A673 (cell line): ENCODE results near the gene FARP1. TPM values are rescaled to one million over a fixed set of nuclear protein-coding genes. Genes with fewer than 3 reads are reported as not detected.

Experiments
- BruUV-seq: library from RNA; stranded (reverse); fragments of 400-500 nt; replicated peaks from 2 replicates; lab custom pipeline; 2021; lab: Mats Ljungman, UMichigan
- CTCF ChIA-PET: fragments of 300-600 bp; sonication (Branson Sonifier 250); formaldehyde crosslinking; loops from one replicate; lab custom pipeline; 2022; ENCODE audit warnings: antibody characterized with exemption; lab: Charles Lee
- POLR2A ChIA-PET: fragments of 300-600 bp; sonication (Branson Sonifier 250); formaldehyde crosslinking; loops from one replicate; lab custom pipeline; 2022; ENCODE audit warnings: antibody characterized with exemption; ENCODE audit not compliant: low non-redundant PET; lab: Charles Lee
- DNase-seq: peaks from one replicate; pipeline ENCODE4 v3.0.0-alpha.2; 2015; ENCODE audit warnings: low spot score
- H3K27ac ChIP-seq: fragments of 200-600 bp; sonication (generic); 2 replicates; pipeline ENCODE4 v1.5.1; 2016; ENCODE audit warnings: mixed run types, low read depth, mild to moderate bottlenecking, mixed read lengths, antibody characterized with exemption, low read length; ENCODE audit not compliant: poor library complexity, severe bottlenecking
- H3K27me3 ChIP-seq: fragments of 200-600 bp; sonication (generic); replicated peaks from 2 replicates; pipeline ENCODE4 v1.6.1; 2017; ENCODE audit warnings: mixed run types, low read depth, mild to moderate bottlenecking, mixed read lengths, antibody characterized with exemption, low read length; ENCODE audit not compliant: insufficient read depth, poor library complexity
- H3K36me3 ChIP-seq: fragments of 200-600 bp; sonication (generic); 2 replicates; pipeline ENCODE4 v1.6.1; 2016; ENCODE audit warnings: mixed run types, mild to moderate bottlenecking, mixed read lengths, antibody characterized with exemption, low read length; ENCODE audit not compliant: insufficient read depth, poor library complexity, severe bottlenecking
- H3K4me1 ChIP-seq: fragments of 200-600 bp; sonication (generic); 2 replicates; pipeline ENCODE4 v1.6.1; 2017; ENCODE audit warnings: mixed run types, mild to moderate bottlenecking, mixed read lengths, antibody characterized with exemption, low read length; ENCODE audit not compliant: insufficient read depth, poor library complexity, severe bottlenecking
- H3K4me3 ChIP-seq: fragments of 200-600 bp; sonication (generic); 2 replicates; pipeline ENCODE4 v1.5.1; 2016; ENCODE audit warnings: low read depth, mixed run types, mild to moderate bottlenecking, mixed read lengths, low read length; ENCODE audit not compliant: poor library complexity, severe bottlenecking
- H3K9me3 ChIP-seq: fragments of 200-600 bp; sonication (generic); 2 replicates; pipeline ENCODE4 v1.6.1; 2016; ENCODE audit warnings: mixed run types, low read depth, mild to moderate bottlenecking, mixed read lengths, antibody characterized with exemption, low read length; ENCODE audit not compliant: poor library complexity, severe bottlenecking
- CTCF ChIP-seq: fragments of 300-800, 200-600 bp; sonication (generic); conservative IDR thresholded peaks from 2 replicates; pipeline ENCODE4 v1.5.1; 2017; ENCODE audit warnings: low read depth, mild to moderate bottlenecking, antibody characterized with exemption, low read length, moderate library complexity, mixed read lengths
- EZH2 ChIP-seq: fragments of 200-600 bp; sonication (generic); IDR thresholded peaks from 2 replicates; pipeline ENCODE4 v1.6.1; 2017; ENCODE audit warnings: borderline replicate concordance, low read depth, mild to moderate bottlenecking, mixed read lengths, antibody characterized with exemption, low read length; ENCODE audit not compliant: poor library complexity, severe bottlenecking
- intact Hi-C: fragments of 100-400 bp; cut with micrococcal nuclease; formaldehyde crosslinking; loops from one replicate; pipeline ENCODE4 v1.10.0; 2022; ENCODE audit not compliant: unreplicated experiment
- total RNA-seq: library from RNA; stranded (reverse); gene quantifications from 2 replicates; pipeline ENCODE4 v1.2.3, GENCODE V29; 2021

The FARP1 gene
- total RNA-seq, 1 experiment from 2014 or later, result 177 TPM

GRCh38 chr13:98396071-98396710, 253.3 kb downstream of the FARP1 start:
- TF ChIP-seq CTCF, result no peak
- TF ChIP-seq EZH2, result no peak
- BruUV-seq, result no TSS peak
- H3K4me3 ChIP-seq, result no peak overlapping the region
- intact Hi-C loops, result loop anchor here (10.0 kb wide), 1 partner anchor 361 kb away; no protein-coding TSS in a partner anchor
- no peak for DNase-seq
- H3K36me3 ChIP-seq, result peaks cover 16% of the 10 kb centered on the region
- peaks cover 23% of the 10 kb centered on the region for H3K4me1 ChIP-seq
- no peaks in the 10 kb centered on the region for H3K27me3 ChIP-seq
- ChIA-PET CTCF (no interaction called here), POLR2A (no interaction called here)
- no peaks in the 10 kb centered on the region for H3K9me3 ChIP-seq
- H3K27ac ChIP-seq, result no peak overlapping the region

- no TSS peak for BruUV-seq
- CTCF ChIA-PET, result no interaction called here
- POLR2A ChIA-PET, result no interaction called here
- Histone ChIP-seq H3K36me3 (peaks cover 16% of the 10 kb centered on the region), H3K4me1 (peaks cover 25% of the 10 kb centered on the region), H3K27me3 (no peaks in the 10 kb centered on the region), H3K27ac (no peak overlapping the region), H3K9me3 (no peaks in the 10 kb centered on the region), H3K4me3 (no peak overlapping the region)
- DNase-seq, result peak; percentile 42
- TF ChIP-seq EZH2, result no peak
- TF ChIP-seq CTCF, result peak; percentile 49
- intact Hi-C loops, result loop anchor here (10.0 kb wide), 1 partner anchor 362 kb away; no protein-coding TSS in a partner anchor
These were observed 254.3 kb downstream of the FARP1 start for GRCh38 chr13:98397221-98397620.

GRCh38 chr13:98397861-98398260, 255.0 kb downstream of the FARP1 start:
- no peak overlapping the region for H3K27ac ChIP-seq
- H3K27me3 ChIP-seq, result no peaks in the 10 kb centered on the region
- POLR2A ChIA-PET, result no interaction called here
- no peak for DNase-seq
- H3K9me3 ChIP-seq, result no peaks in the 10 kb centered on the region
- intact Hi-C loops, result loop anchor here (10.0 kb wide), 1 partner anchor 363 kb away; no protein-coding TSS in a partner anchor
- no peak overlapping the region for H3K4me3 ChIP-seq
- TF ChIP-seq CTCF, result no peak
- TF ChIP-seq EZH2, result no peak
- H3K36me3 ChIP-seq, result peaks cover 16% of the 10 kb centered on the region
- CTCF ChIA-PET, result no interaction called here
- peaks cover 25% of the 10 kb centered on the region for H3K4me1 ChIP-seq
- BruUV-seq, result no TSS peak
